GM12878 (cell line): ENCODE results near the gene MAPKAP1. TPM values are rescaled to one million over a fixed set of nuclear protein-coding genes. Genes with fewer than 3 reads are reported as not detected.

Experiments used
- ATAC-seq: fragments of 200-7000 bp; cut with Tn5 transposase; 3 replicates; pipeline ENCODE4 v1.9.1; 2020; ENCODE audit warnings: mild to moderate bottlenecking, moderate library complexity
- BruUV-seq: library from RNA; stranded (reverse); fragments of 400-500 nt; replicated peaks from 2 replicates; lab custom pipeline; 2021; lab: Mats Ljungman, UMichigan
- CTCF ChIA-PET: fragments of 300-600 bp; sonication (Branson Sonifier 250); formaldehyde crosslinking; extraction: SDS; loops from one replicate; lab custom pipeline; 2021; ENCODE audit warnings: inconsistent platforms; lab: Yijun Ruan, JAX
- POLR2A ChIA-PET: fragments of 350-600 bp; formaldehyde crosslinking; extraction: SDS; loops from one replicate; lab custom pipeline; 2021; ENCODE audit warnings: inconsistent platforms; lab: Charles Lee
- RAD21 ChIA-PET: fragments of 300-600 bp; sonication (Branson Sonifier 250); formaldehyde crosslinking; loops from one replicate; lab custom pipeline; 2023; ENCODE audit warnings: antibody characterized with exemption; ENCODE audit not compliant: unreplicated experiment; lab: Charles Lee
- SMC1A ChIA-PET: fragments of 300-600 bp; sonication (Branson Sonifier 250); formaldehyde crosslinking; loops from one replicate; lab custom pipeline; 2023; ENCODE audit not compliant: unreplicated experiment, uncharacterized antibody; lab: Charles Lee
- DNase-seq: peaks from one replicate; pipeline ENCODE4 v3.0.0-alpha.2; 2011; ENCODE audit warnings: low read depth, low spot score
- FAIRE-seq: peaks from 3 replicates; lab custom pipeline; 2011; peaks lifted over from hg19 to GRCh38; lab: Jason Lieb, UNC
- H2AFZ ChIP-seq: 2 replicates; pipeline ENCODE4 v1.6.0; 2011; ENCODE audit warnings: low read depth, low read length, control low read depth; ENCODE audit not compliant: control insufficient read depth
- H3K27ac ChIP-seq: 2 replicates; pipeline ENCODE4 v1.5.1; 2011; ENCODE audit warnings: control low read depth; ENCODE audit not compliant: control insufficient read depth, insufficient read depth
- H3K27me3 ChIP-seq, 2 experiments: replicated peaks in 1 of 2; 2 replicates each; pipeline versions ENCODE4 v1.6.0 to v1.6.1; 2011; ENCODE audit warnings: low read length in 1 of 2; ENCODE audit not compliant: control insufficient read depth in 2 of 2, insufficient read depth in 2 of 2
- H3K36me3 ChIP-seq, 2 experiments: 2 replicates each; pipeline ENCODE4 v1.5.1; 2011; ENCODE audit warnings: low read length in 1 of 2; ENCODE audit not compliant: control insufficient read depth in 2 of 2, insufficient read depth in 2 of 2
- H3K4me1 ChIP-seq: 2 replicates; pipeline ENCODE4 v1.6.1; 2011; ENCODE audit warnings: mild to moderate bottlenecking, low read length, moderate library complexity, mixed read lengths; ENCODE audit not compliant: control insufficient read depth, insufficient read depth
- H3K4me2 ChIP-seq: 2 replicates; pipeline ENCODE4 v1.6.0; 2011; ENCODE audit warnings: control low read depth; ENCODE audit not compliant: control insufficient read depth, insufficient read depth
- H3K4me3 ChIP-seq: fragments of 200-600 bp; sonication (generic); 2 replicates; pipeline ENCODE4 v1.5.1; 2016
- H3K79me2 ChIP-seq: 2 replicates; pipeline ENCODE4 v1.6.0; 2011; ENCODE audit warnings: low read length; ENCODE audit not compliant: control insufficient read depth, insufficient read depth
- H3K9ac ChIP-seq: 2 replicates; pipeline ENCODE4 v1.8.0; 2011; ENCODE audit warnings: low read length, control low read depth, mixed read lengths; ENCODE audit not compliant: control insufficient read depth, insufficient read depth
- H3K9me3 ChIP-seq: replicated peaks from 3 replicates; pipeline ENCODE4 v1.5.1; 2011; ENCODE audit warnings: mild to moderate bottlenecking, low read length; ENCODE audit not compliant: control insufficient read depth, insufficient read depth
- H4K20me1 ChIP-seq: 2 replicates; pipeline ENCODE4 v1.6.0; 2011; ENCODE audit not compliant: control insufficient read depth, insufficient read depth
- CREB1 ChIP-seq: IDR thresholded peaks from 2 replicates; pipeline ENCODE4 v1.6.1; 2012; ENCODE audit warnings: low read depth, mild to moderate bottlenecking, inconsistent platforms
- FOXM1 ChIP-seq: IDR thresholded peaks from 2 replicates; pipeline ENCODE4 v1.6.1; 2012; ENCODE audit warnings: low read depth, mild to moderate bottlenecking, inconsistent platforms, low read length, moderate library complexity
- IKZF1 ChIP-seq: fragments of 450-650 bp; conservative IDR thresholded peaks from 2 replicates; pipeline ENCODE4 v1.6.1; 2017; ENCODE audit warnings: antibody characterized with exemption, mild to moderate bottlenecking
- IKZF2 ChIP-seq, 2 experiments: fragments of 450-650 bp; IDR thresholded peaks; 2 replicates each; pipeline ENCODE4 v1.6.1; 2017; ENCODE audit warnings: mild to moderate bottlenecking in 2 of 2, moderate library complexity in 2 of 2
- JUNB ChIP-seq: IDR thresholded peaks from 2 replicates; pipeline ENCODE4 v1.6.1; 2016; ENCODE audit warnings: antibody characterized with exemption, mild to moderate bottlenecking
- MEF2B ChIP-seq: fragments of 450-650 bp; IDR thresholded peaks from 2 replicates; pipeline ENCODE4 v1.6.1; 2018; ENCODE audit warnings: mild to moderate bottlenecking, moderate library complexity; ENCODE audit not compliant: partially characterized antibody, poor library complexity, severe bottlenecking
- MLLT1 ChIP-seq: fragments of 450-650 bp; IDR thresholded peaks from 2 replicates; pipeline ENCODE4 v1.6.1; 2016; ENCODE audit warnings: mild to moderate bottlenecking
- MYC ChIP-seq: IDR thresholded peaks from 2 replicates; pipeline ENCODE4 v1.6.1; 2011; ENCODE audit warnings: mild to moderate bottlenecking, low read length, moderate library complexity, inconsistent platforms; ENCODE audit not compliant: insufficient read depth, insufficient replicate concordance, insufficient read length, severe bottlenecking
- NFXL1 ChIP-seq: fragments of 450-650 bp; IDR thresholded peaks from 2 replicates; pipeline ENCODE4 v1.6.1; 2017; ENCODE audit warnings: antibody characterized with exemption, mild to moderate bottlenecking, borderline replicate concordance
- NFYB ChIP-seq: IDR thresholded peaks from 2 replicates; pipeline ENCODE4 v1.6.1; 2011; ENCODE audit warnings: low read depth, mild to moderate bottlenecking, low read length, improper control_type of control experiment, moderate library complexity; ENCODE audit not compliant: insufficient read depth
- NR2F1 ChIP-seq: fragments of 450-650 bp; conservative IDR thresholded peaks from 2 replicates; pipeline ENCODE4 v1.6.1; 2017; ENCODE audit warnings: mild to moderate bottlenecking
- PAX5 ChIP-seq: IDR thresholded peaks from 2 replicates; pipeline ENCODE4 v1.6.1; 2011; ENCODE audit warnings: low read depth, low read length, borderline replicate concordance
- PAX8 ChIP-seq: fragments of 450-650 bp; IDR thresholded peaks from 2 replicates; pipeline ENCODE4 v1.6.1; 2017; ENCODE audit warnings: mild to moderate bottlenecking, moderate library complexity
- POU2F2 ChIP-seq: IDR thresholded peaks from 3 replicates; pipeline ENCODE4 v1.6.1; 2011; ENCODE audit warnings: low read depth, mild to moderate bottlenecking, low read length, borderline replicate concordance
- RCOR1 ChIP-seq: conservative IDR thresholded peaks from 2 replicates; pipeline ENCODE4 v1.6.1; 2012; ENCODE audit warnings: low read depth, low read length, improper control_type of control experiment
- REST ChIP-seq: IDR thresholded peaks from 2 replicates; pipeline ENCODE4 v1.6.1; 2012; ENCODE audit warnings: mild to moderate bottlenecking, low read depth, low read length
- RFX5 ChIP-seq: IDR thresholded peaks from 2 replicates; pipeline ENCODE4 v1.6.1; 2011; ENCODE audit warnings: low read depth, low read length, improper control_type of control experiment
- SIN3A ChIP-seq: IDR thresholded peaks from 2 replicates; pipeline ENCODE4 v1.6.1; 2012; ENCODE audit warnings: low read depth, low read length, improper control_type of control experiment
- SIX5 ChIP-seq: IDR thresholded peaks from 2 replicates; pipeline ENCODE4 v1.6.1; 2011; ENCODE audit warnings: mild to moderate bottlenecking, low read depth, low read length, moderate library complexity; ENCODE audit not compliant: severe bottlenecking
- SMAD5 ChIP-seq: IDR thresholded peaks from 2 replicates; pipeline ENCODE4 v1.6.1; 2016; ENCODE audit warnings: antibody characterized with exemption, low read depth
- WGBS: methylation state at CpG from one replicate; pipeline ENCODE4 v1.1.6; 2016; ENCODE audit warnings: low lambda C conversion rate; ENCODE audit not compliant: insufficient replicate concordance, insufficient coverage; ENCODE audit errors: missing lambda C conversion rate; 5-methylcytosine and 5-hydroxymethylcytosine counted together
- in situ Hi-C: fragments of 300-500 bp; cut with MboI; formaldehyde crosslinking; loops from 9 replicates; pipeline ENCODE4 v1.14.3; 2018; ENCODE audit warnings: mixed read lengths
- intact Hi-C: fragments of 100-400 bp; cut with micrococcal nuclease; formaldehyde crosslinking; loops from one replicate; pipeline ENCODE4 v1.14.2; 2022; ENCODE audit not compliant: unreplicated experiment
- polyA plus RNA-seq, 11 experiments: library from polyadenylated mRNA; depleted of rRNA in 4 of 11; unstranded in 6 of 11; stranded (reverse) in 5 of 11; fragments of >200 nt; fragmentation: Nextera tagmentation in 4 of 11; fragmentation: Illumina TruSeq in 1 of 11; extraction: Ambion mirVana in 4 of 11; extraction: Trizol in 1 of 11; gene quantifications; 1 replicate in 1 of 11; 2 replicates in 10 of 11; pipeline versions ENCODE4 v1.2.1 to v1.2.3, GENCODE V29; 2011 to 2016; ENCODE audit warnings: inconsistent platforms in 2 of 11, missing spikeins in 2 of 11, low read depth in 1 of 11
- total RNA-seq, 4 experiments: library from RNA; depleted of rRNA in 3 of 4; stranded (reverse); fragments of >200 nt in 3 of 4; fragmentation: Illumina TruSeq in 1 of 4; extraction: Trizol in 1 of 4; gene quantifications; 2 replicates each; pipeline versions ENCODE4 v1.2.1 to v1.2.3, GENCODE V29; 2013 to 2021

The MAPKAP1 gene
- total and polyA plus RNA-seq, 10 of the 15 experiments (the other 5 are each of a cell fraction or from before 2014, with no cell fraction given): 5.1 to 188 (median 105) TPM

- no peak overlapping the region for H3K9ac ChIP-seq
- CTCF ChIA-PET: interaction anchor here (0.9 to 3.5 kb wide), 7 partner anchors 12 to 272 kb away, joined by 3 to 11 read pairs (median 5); no protein-coding TSS in a partner anchor
- RAD21 ChIA-PET: interaction anchor here (0.7 to 3.1 kb wide), 15 partner anchors 12 to 66 kb away, joined by 3 to 22 read pairs (median 6); partner anchors contain the start of gene MAPKAP1
- H3K36me3 ChIP-seq: peaks cover 0 to 6% of the 10 kb centered on the region in 2 experiments; a peak in 2 of 4 replicates
- DNase-seq: no peak
- peak overlapping the region; percentile 15; the same call in 1 of the 2 replicates for H3K4me2 ChIP-seq
- H3K27me3 ChIP-seq: no peaks in the 10 kb centered on the region
- peaks cover 73% of the 10 kb centered on the region for H3K79me2 ChIP-seq
- FAIRE-seq: peak; percentile 87
- POLR2A ChIA-PET: interaction anchor here (0.6 to 2.9 kb wide), 6 partner anchors 9 to 121 kb away, joined by 3 to 11 read pairs (median 4); no protein-coding TSS in a partner anchor
- intact Hi-C loops: no loop called here
- H3K27ac ChIP-seq: peak overlapping the region; percentile 30
- SMC1A ChIA-PET: interaction anchor here (0.8 to 5.2 kb wide), 17 partner anchors 10 to 184 kb away, joined by 3 to 40 read pairs (median 4); partner anchors contain the start of gene MAPKAP1
- H2AFZ ChIP-seq: no peak overlapping the region
- WGBS: 85% methylated on average over 8 of the region's 8 CpGs
- ATAC-seq: peak; percentile 75
- H3K4me1 ChIP-seq: peaks cover 15% of the 10 kb centered on the region; the same call in 1 of the 2 replicates
- BruUV-seq: no TSS peak
- H3K4me3 ChIP-seq: no peak overlapping the region; the same call in 1 of the 2 replicates
- in situ Hi-C loops: no loop called here
- H4K20me1 ChIP-seq: no peaks in the 10 kb centered on the region
- H3K9me3 ChIP-seq: no peaks in the 10 kb centered on the region; the same call in 2 of the 3 replicates
- TF ChIP-seq SIN3A: no peak
- TF ChIP-seq REST: no peak
- 0 out of 2 replicates have a peak, but pooled peaks have one; percentile 9 for TF ChIP-seq NR2F1
- no peak for TF ChIP-seq PAX5
- no peak for TF ChIP-seq FOXM1
- TF ChIP-seq JUNB: peak; percentile 18; the same call in 1 of the 2 replicates
- TF ChIP-seq MYC: no peak
- TF ChIP-seq IKZF1: peak; percentile 71
- no peak for TF ChIP-seq SMAD5
- peak; percentile 35; the same call in 1 of the 2 replicates for TF ChIP-seq MLLT1
- no peak for TF ChIP-seq MEF2B
- TF ChIP-seq RFX5: no peak
- no peak for TF ChIP-seq NFYB
- no peak for TF ChIP-seq CREB1
- TF ChIP-seq SIX5: no peak
- TF ChIP-seq POU2F2: no peak
- no peak for TF ChIP-seq NFXL1
- peak; percentile 62 to 63; a peak in 2 of 4 replicates for TF ChIP-seq IKZF2 (IDR thresholded peaks at IDR 0.05)
- no peak for TF ChIP-seq PAX8
- TF ChIP-seq RCOR1: no peak
These were observed 27.3 kb downstream of the MAPKAP1 start for GRCh38 chr9:125679597-125680189.
